ENCODE results near the gene FRAS1.

The FRAS1 gene

DNA sequence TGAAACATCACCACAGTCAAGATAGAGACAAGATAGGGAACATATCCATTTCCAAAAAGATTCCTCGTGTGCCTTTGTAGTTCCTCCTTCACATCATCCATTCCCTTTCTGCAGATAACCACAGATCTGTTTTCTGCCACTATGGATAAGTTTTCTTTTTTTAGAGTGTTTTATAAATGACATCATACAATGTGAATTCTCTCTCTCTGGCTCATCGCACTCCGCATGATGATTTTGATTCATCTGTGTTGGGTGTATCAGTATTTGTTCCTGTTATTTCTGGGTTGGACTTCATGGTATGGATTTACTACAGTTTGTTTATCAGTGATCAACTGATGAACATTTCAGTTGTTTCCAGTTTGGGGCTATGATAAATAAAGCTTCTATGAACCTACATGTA lies 471.2 kb downstream of the FRAS1 start:
- Mint-ChIP-seq H3K9me3 (peaks cover 10% of the 10 kb centered on the region), H3K4me1 (no peaks in the 10 kb centered on the region), H3K27ac (no peak overlapping the region), H3K36me3 (ENCODE audit: low read depth) (peaks cover 20% of the 10 kb centered on the region), H3K4me3 (no peak overlapping the region), H3K27me3 (ENCODE audit: low read depth, poor library complexity) (no peaks in the 10 kb centered on the region)
- no peak for DNase-seq
- TF ChIP-seq, protein P1, sequence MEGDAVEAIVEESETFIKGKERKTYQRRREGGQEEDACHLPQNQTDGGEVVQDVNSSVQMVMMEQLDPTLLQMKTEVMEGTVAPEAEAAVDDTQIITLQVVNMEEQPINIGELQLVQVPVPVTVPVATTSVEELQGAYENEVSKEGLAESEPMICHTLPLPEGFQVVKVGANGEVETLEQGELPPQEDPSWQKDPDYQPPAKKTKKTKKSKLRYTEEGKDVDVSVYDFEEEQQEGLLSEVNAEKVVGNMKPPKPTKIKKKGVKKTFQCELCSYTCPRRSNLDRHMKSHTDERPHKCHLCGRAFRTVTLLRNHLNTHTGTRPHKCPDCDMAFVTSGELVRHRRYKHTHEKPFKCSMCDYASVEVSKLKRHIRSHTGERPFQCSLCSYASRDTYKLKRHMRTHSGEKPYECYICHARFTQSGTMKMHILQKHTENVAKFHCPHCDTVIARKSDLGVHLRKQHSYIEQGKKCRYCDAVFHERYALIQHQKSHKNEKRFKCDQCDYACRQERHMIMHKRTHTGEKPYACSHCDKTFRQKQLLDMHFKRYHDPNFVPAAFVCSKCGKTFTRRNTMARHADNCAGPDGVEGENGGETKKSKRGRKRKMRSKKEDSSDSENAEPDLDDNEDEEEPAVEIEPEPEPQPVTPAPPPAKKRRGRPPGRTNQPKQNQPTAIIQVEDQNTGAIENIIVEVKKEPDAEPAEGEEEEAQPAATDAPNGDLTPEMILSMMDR (IDR thresholded peaks at IDR 0.05), result no peak

DNA sequence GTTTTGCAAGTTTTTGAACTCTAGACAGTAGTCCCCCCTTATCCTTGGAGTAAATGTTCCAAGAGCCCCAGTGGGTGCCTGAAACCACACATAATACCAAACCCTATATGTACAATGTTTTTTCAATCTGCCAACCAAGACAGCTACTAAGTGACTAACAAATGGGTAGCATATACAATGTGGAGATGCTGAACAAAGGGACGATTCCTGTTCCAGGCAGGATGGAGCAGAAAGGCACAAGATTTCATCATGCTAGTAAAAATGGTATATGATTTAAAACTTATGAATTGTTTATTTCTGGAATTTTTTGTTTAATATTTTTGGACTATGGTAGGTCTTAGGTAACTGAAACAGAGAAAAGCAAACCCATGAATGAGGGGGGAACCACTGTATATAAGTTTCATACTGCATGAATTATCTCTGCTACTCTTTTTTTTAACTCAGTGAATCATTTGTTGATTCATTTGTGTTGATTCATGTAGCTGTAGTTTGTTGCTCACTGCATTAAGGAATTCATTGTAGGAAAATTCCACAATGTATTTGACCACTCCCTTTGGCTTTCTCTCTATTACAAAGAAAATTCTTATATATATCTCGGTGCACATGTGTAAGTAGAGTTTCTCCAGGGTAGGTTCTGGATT lies 472.6 kb downstream of the FRAS1 start:
- no peak overlapping the region for H3K4me3 Mint-ChIP-seq
- no peaks in the 10 kb centered on the region for H3K27me3 Mint-ChIP-seq (ENCODE audit: low read depth, poor library complexity)
- TF ChIP-seq, protein P1 (IDR thresholded peaks at IDR 0.05), result no peak
- no peak overlapping the region for H3K27ac Mint-ChIP-seq
- H3K4me1 Mint-ChIP-seq, result no peaks in the 10 kb centered on the region
- peaks cover 12% of the 10 kb centered on the region for H3K36me3 Mint-ChIP-seq (ENCODE audit: low read depth)
- DNase-seq, result no peak
- H3K9me3 Mint-ChIP-seq, result peaks cover 10% of the 10 kb centered on the region

DNA sequence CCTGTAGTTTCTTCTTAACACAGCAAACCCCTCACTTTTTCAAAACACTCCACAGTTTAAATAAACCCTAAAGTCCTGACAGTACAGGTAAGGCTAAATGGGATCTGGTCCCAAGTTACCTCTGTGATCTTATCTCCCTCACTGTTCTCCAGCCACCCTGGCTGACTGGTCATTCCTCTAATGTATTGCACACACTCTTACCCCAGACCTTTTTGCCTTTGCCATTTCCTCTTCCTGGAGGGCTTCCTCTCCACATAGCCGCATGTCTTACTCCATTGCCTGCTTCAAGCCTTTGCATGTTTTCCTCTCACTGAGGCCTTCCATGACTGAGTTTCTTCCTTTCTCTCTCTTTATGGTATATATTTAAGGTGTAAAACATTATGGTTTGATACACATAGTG lies 474.9 kb downstream of the FRAS1 start:
- no peak for DNase-seq
- no peaks in the 10 kb centered on the region for H3K27me3 Mint-ChIP-seq (ENCODE audit: low read depth, poor library complexity)
- no peak overlapping the region for H3K4me3 Mint-ChIP-seq
- TF ChIP-seq, protein P1 (IDR thresholded peaks at IDR 0.05), result no peak
- peaks cover 10% of the 10 kb centered on the region for H3K9me3 Mint-ChIP-seq
- H3K27ac Mint-ChIP-seq, result no peak overlapping the region
- no peaks in the 10 kb centered on the region for H3K4me1 Mint-ChIP-seq
- peaks cover 24% of the 10 kb centered on the region for H3K36me3 Mint-ChIP-seq (ENCODE audit: low read depth)

DNA sequence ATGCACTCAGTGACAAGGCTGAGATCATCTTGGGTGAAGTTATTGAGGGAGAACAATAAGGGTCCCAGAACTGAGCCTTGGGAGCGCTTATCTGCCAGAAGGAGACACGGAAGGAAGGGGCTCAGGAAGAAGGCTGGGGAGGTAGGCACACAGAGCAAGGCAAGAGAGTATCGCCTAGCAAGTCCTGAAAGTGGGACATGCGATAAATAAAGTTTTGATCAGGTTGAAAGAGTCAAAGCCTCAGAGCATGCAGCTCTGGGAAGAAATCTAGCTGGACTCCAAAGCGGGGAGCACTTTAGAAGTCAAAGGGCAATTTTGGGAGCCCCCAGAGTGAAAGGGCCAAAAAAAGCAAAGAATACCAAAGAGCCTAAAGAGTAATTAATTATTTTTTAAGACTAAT lies 476.7 kb downstream of the FRAS1 start:
- H3K27me3 Mint-ChIP-seq (ENCODE audit: low read depth, poor library complexity), result no peaks in the 10 kb centered on the region
- no peaks in the 10 kb centered on the region for H3K4me1 Mint-ChIP-seq
- TF ChIP-seq, protein P1 (IDR thresholded peaks at IDR 0.05), result no peak
- H3K9me3 Mint-ChIP-seq, result peaks cover 10% of the 10 kb centered on the region
- DNase-seq, result no peak
- no peak overlapping the region for H3K4me3 Mint-ChIP-seq
- no peak overlapping the region for H3K27ac Mint-ChIP-seq
- peaks cover 37% of the 10 kb centered on the region for H3K36me3 Mint-ChIP-seq (ENCODE audit: low read depth)

DNA sequence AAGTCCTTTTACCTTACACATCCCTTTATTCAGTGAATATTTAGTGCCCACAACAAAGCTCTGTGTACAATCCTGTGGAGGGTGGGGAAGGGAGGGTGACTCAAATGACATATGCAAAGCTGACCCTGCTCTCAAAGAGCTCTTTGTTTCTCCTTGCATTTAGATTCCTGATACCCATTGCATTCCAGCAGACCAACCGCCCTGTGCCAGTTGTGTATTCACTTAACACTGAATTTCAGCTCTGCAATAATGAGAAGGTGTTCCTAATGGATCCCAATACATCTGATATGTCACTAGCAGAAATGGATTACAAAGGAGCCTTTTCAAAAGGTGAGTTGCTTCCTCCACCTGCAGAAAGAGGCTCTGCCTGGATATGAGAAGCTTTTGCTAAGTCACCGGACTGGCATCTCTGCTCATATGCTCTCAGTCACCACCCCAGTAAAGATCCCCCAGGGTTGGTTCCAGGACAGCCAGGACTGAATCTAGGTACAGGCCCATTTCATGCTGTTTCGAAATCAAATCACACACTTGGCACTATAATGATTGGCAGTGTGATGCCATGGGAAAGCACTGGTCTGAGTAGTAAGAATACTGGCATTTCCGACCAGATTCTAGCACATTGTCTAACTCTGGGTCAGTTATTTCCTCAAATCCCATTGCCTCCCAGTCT lies 477.3 kb downstream of the FRAS1 start:
- DNase-seq, result no peak
- H3K36me3 Mint-ChIP-seq (ENCODE audit: low read depth), result peaks cover 43% of the 10 kb centered on the region
- peaks cover 10% of the 10 kb centered on the region for H3K9me3 Mint-ChIP-seq
- no peak overlapping the region for H3K27ac Mint-ChIP-seq
- no peak overlapping the region for H3K4me3 Mint-ChIP-seq
- no peaks in the 10 kb centered on the region for H3K4me1 Mint-ChIP-seq
- TF ChIP-seq, protein P1 (IDR thresholded peaks at IDR 0.05), result no peak
- H3K27me3 Mint-ChIP-seq (ENCODE audit: low read depth, poor library complexity), result no peaks in the 10 kb centered on the region

DNA sequence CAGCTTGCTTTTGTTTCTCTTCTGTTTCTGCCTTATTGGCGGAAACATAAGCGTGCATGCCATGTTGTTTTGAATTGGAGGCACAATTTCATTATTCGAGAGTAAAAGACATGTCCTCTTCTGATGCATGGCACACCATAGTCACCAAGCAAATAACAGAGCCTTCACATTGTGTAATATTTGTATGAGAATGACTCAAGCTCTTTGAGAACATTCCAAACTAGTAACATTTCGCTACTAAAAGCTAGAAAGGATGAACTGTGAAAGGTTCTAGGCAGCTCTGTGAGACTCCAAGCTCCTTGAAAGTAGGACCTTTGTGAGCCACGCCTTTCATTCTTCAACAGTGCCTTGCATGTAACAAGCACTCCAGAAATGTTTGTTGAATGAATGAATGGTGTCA lies 485.2 kb downstream of the FRAS1 start:
- Mint-ChIP-seq H3K27ac (no peak overlapping the region), H3K4me1 (no peaks in the 10 kb centered on the region), H3K27me3 (ENCODE audit: low read depth, poor library complexity) (peaks cover 2% of the 10 kb centered on the region), H3K9me3 (peaks cover 7% of the 10 kb centered on the region), H3K36me3 (ENCODE audit: low read depth) (peaks cover 36% of the 10 kb centered on the region), H3K4me3 (no peak overlapping the region)
- TF ChIP-seq, protein P1 (IDR thresholded peaks at IDR 0.05), result no peak
- DNase-seq, result no peak
